Trophoblast cell (in vitro differentiated cells and primary cell): ENCODE results near the gene MS4A6E.

ENCODE experiments used
- DNase-seq, 2 donors: peaks; one replicate each; pipeline ENCODE4 v3.0.0-alpha.2; 2016
- H2AFZ ChIP-seq: 2 replicates; pipeline ENCODE4 v1.6.1; 2013; ENCODE audit warnings: low read length, moderate library complexity, mild to moderate bottlenecking; ENCODE audit not compliant: insufficient read depth, poor library complexity
- H2AK5ac ChIP-seq: 2 replicates; pipeline ENCODE4 v1.6.1; 2013; ENCODE audit warnings: mild to moderate bottlenecking, low read length
- H2BK120ac ChIP-seq: 2 replicates; pipeline ENCODE4 v1.6.1; 2013; ENCODE audit warnings: low read length, mild to moderate bottlenecking, moderate library complexity; ENCODE audit not compliant: insufficient read depth, poor library complexity
- H2BK12ac ChIP-seq: 2 replicates; pipeline ENCODE4 v1.6.1; 2013; ENCODE audit warnings: mild to moderate bottlenecking, low read length, moderate library complexity
- H2BK5ac ChIP-seq: 2 replicates; pipeline ENCODE4 v1.6.1; 2013; ENCODE audit warnings: low read length, low read depth, moderate library complexity, mild to moderate bottlenecking; ENCODE audit not compliant: poor library complexity
- H3K14ac ChIP-seq: 2 replicates; pipeline ENCODE4 v1.6.1; 2013; ENCODE audit warnings: mild to moderate bottlenecking, low read length
- H3K18ac ChIP-seq: 2 replicates; pipeline ENCODE4 v1.6.1; 2013; ENCODE audit warnings: mild to moderate bottlenecking, low read length
- H3K23ac ChIP-seq: 2 replicates; pipeline ENCODE4 v1.6.1; 2013; ENCODE audit warnings: low read length
- H3K27ac ChIP-seq: 2 replicates; pipeline ENCODE4 v1.5.1; 2013; ENCODE audit warnings: low read depth, mild to moderate bottlenecking, inconsistent platforms, low read length, moderate library complexity
- H3K27me3 ChIP-seq: 2 replicates; pipeline ENCODE4 v1.6.1; 2013; ENCODE audit warnings: inconsistent platforms, mild to moderate bottlenecking, low read length, moderate library complexity; ENCODE audit not compliant: insufficient read depth
- H3K36me3 ChIP-seq, 2 experiments: 1 replicate in 1 of 2; 2 replicates in 1 of 2; pipeline ENCODE4 v1.6.1; 2013; ENCODE audit warnings: low read length in 2 of 2, mild to moderate bottlenecking in 2 of 2, moderate library complexity in 1 of 2; ENCODE audit not compliant: insufficient read depth in 2 of 2, control insufficient read depth in 1 of 2
- H3K4ac ChIP-seq: 2 replicates; pipeline ENCODE4 v1.6.1; 2013; ENCODE audit warnings: low read depth, mild to moderate bottlenecking, low read length, moderate library complexity
- H3K4me1 ChIP-seq, 2 experiments: 1 replicate in 1 of 2; 2 replicates in 1 of 2; pipeline ENCODE4 v1.6.1; 2013; ENCODE audit warnings: low read length in 2 of 2, mild to moderate bottlenecking in 2 of 2, moderate library complexity in 1 of 2; ENCODE audit not compliant: insufficient read depth in 2 of 2, control insufficient read depth in 1 of 2
- H3K4me2 ChIP-seq: 2 replicates; pipeline ENCODE4 v1.6.1; 2013; ENCODE audit warnings: inconsistent platforms, mild to moderate bottlenecking, low read length, moderate library complexity
- H3K4me3 ChIP-seq: 2 replicates; pipeline ENCODE4 v1.5.1; 2013; ENCODE audit warnings: mild to moderate bottlenecking, low read depth, low read length, inconsistent platforms
- H3K79me1 ChIP-seq: one replicate; pipeline ENCODE4 v1.6.1; 2013; ENCODE audit warnings: low read length
- H3K79me2 ChIP-seq: 2 replicates; pipeline ENCODE4 v1.6.1; 2013; ENCODE audit warnings: low read length, mild to moderate bottlenecking; ENCODE audit not compliant: control insufficient read depth, insufficient read depth, poor library complexity
- H3K9ac ChIP-seq: 2 replicates; pipeline ENCODE4 v1.6.1; 2013; ENCODE audit warnings: mild to moderate bottlenecking, low read length
- H3K9me3 ChIP-seq: 2 replicates; pipeline ENCODE4 v1.6.1; 2013; ENCODE audit warnings: low read depth, mild to moderate bottlenecking, control low read depth, inconsistent platforms, low read length; ENCODE audit not compliant: insufficient read depth
- H4K12ac ChIP-seq: 2 replicates; pipeline ENCODE4 v1.6.1; 2013; ENCODE audit warnings: low read depth, mild to moderate bottlenecking, low read length, moderate library complexity
- H4K8ac ChIP-seq: 2 replicates; pipeline ENCODE4 v1.6.1; 2013; ENCODE audit warnings: low read depth, mild to moderate bottlenecking, low read length, moderate library complexity
- H4K91ac ChIP-seq: one replicate; pipeline ENCODE4 v1.6.1; 2013; ENCODE audit warnings: low read depth, mild to moderate bottlenecking, low read length, moderate library complexity
- WGBS: extraction: QIAGEN DNeasy Blood & Tissue Kit; methylation state at CpG from one replicate; pipeline ENCODE4 v1.1.7; 2013; ENCODE audit warnings: missing lambda C conversion rate; ENCODE audit not compliant: insufficient read length, insufficient coverage; ENCODE audit errors: extremely low coverage; 5-methylcytosine and 5-hydroxymethylcytosine counted together

Gene MS4A6E

DNA sequence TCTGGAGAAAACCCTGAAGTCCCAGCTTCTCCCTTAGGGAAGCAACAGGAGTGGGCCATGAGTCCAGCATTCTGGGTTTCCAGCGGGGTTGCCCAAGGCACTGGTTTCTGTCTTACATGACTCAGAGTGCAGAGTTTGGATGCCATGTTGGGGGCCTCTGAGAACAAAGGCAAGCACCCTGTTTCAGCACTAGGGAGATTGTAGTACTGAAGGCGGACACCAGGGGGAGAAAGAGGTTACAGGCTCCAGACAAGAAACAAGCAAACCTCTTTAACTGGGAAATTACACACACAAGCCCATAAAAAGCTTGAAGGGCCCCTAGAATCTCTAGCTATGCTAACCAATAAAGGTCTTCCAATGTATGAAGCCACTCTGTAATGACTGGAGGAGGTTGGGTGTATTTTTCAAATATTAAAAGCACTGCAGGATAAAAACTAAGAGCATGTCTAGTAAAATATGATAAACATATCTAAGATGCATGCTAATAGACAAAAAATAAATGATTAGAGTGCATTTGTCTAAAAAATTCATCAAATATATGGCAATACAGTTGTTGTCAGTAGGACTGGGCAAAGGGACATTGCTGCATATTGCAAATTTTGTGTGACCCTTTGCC lies 7.1 kb downstream of the MS4A6E start:
- Histone ChIP-seq H3K27ac (no peak overlapping the region), H3K36me3 (no peaks in the 10 kb centered on the region), H2AK5ac (no peak overlapping the region), H3K79me2 (no peaks in the 10 kb centered on the region), H3K4me2 (no peak overlapping the region), H3K4ac (no peak overlapping the region), H3K4me1 (no peaks in the 10 kb centered on the region), H3K18ac (no peak overlapping the region), H3K14ac (no peak overlapping the region), H4K12ac (no peak overlapping the region), H3K9ac (no peak overlapping the region), H4K91ac (peak overlapping the region; percentile 35), H3K9me3 (no peaks in the 10 kb centered on the region), H2BK120ac (peak overlapping the region; percentile 47), H3K23ac (no peak overlapping the region), H3K27me3 (no peaks in the 10 kb centered on the region), H2AFZ (peak overlapping the region; percentile 3), H4K8ac (peak overlapping the region; percentile 22), H2BK5ac (no peak overlapping the region), H2BK12ac (no peak overlapping the region), H3K79me1 (peaks cover 4% of the 10 kb centered on the region), H3K4me3 (no peak overlapping the region)
- WGBS = no CpG with 5 or more reads among the region's 2 CpGs
- DNase-seq = peak; percentile 49 to 73

DNA sequence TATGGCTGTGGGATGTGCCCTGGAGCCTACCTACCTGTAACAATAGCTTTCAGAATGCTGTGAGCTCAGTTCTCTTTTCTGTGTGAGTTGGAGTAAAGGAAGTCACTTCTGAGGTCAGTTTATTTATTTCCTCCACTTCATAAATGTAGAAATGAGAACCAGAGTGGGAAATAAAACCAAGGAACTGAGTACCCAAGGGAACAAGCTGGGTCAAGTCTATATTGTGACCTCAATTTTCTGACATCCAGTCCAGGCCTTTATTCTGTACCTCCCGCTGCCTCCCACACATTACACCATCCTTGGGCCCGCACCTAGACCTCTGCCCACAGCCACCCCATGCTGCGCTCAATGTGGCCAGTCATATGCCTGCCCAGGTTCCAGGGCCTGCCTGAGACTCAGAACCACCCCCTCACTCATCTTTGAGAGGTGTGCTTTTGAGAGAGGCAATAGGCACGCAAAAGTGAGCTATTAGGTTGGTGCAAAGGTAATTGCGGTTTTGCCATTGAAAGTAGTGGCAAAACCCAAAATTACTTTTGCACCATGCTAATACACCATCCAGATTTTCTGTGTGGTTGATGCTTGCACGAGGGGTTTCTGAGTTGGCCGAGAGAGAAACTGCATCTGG lies 9.8 kb downstream of the MS4A6E start:
- Histone ChIP-seq H2BK120ac (no peak overlapping the region), H3K27me3 (no peaks in the 10 kb centered on the region), H3K79me1 (peaks cover 2% of the 10 kb centered on the region), H3K9me3 (no peaks in the 10 kb centered on the region), H4K91ac (no peak overlapping the region), H3K9ac (no peak overlapping the region), H3K14ac (no peak overlapping the region), H2AFZ (no peak overlapping the region), H3K4me2 (no peak overlapping the region), H3K18ac (no peak overlapping the region), H3K23ac (no peak overlapping the region), H3K4me3 (no peak overlapping the region), H2AK5ac (no peak overlapping the region), H2BK12ac (no peak overlapping the region), H3K36me3 (no peaks in the 10 kb centered on the region), H3K27ac (no peak overlapping the region), H2BK5ac (no peak overlapping the region), H3K79me2 (no peaks in the 10 kb centered on the region), H3K4me1 (no peaks in the 10 kb centered on the region), H4K12ac (no peak overlapping the region), H4K8ac (no peak overlapping the region), H3K4ac (no peak overlapping the region)
- no peak for DNase-seq
- no CpG with 5 or more reads among the region's 7 CpGs for WGBS

DNA sequence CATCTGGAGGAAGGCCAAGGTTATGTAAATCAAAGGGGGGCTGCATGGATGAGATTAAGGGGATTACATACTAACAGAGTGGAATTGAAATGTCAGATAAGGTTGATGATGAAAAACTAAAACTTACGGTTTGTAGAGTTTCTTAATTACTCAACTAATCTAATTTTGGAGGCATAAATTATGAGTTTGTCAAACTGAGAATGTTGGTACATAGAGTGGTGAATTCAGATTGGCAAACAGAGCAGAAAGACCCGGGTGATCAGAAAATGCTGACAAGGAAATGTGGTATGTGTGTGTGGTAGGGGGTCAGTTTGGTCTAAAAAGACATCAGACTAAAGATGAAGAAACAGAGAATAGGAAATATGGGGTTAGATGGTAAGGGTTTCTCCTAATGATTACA lies 11.0 kb downstream of the MS4A6E start:
- Histone ChIP-seq H3K9me3 (no peaks in the 10 kb centered on the region), H3K4ac (no peak overlapping the region)
- no CpG with 5 or more reads among the region's 2 CpGs for WGBS

DNA sequence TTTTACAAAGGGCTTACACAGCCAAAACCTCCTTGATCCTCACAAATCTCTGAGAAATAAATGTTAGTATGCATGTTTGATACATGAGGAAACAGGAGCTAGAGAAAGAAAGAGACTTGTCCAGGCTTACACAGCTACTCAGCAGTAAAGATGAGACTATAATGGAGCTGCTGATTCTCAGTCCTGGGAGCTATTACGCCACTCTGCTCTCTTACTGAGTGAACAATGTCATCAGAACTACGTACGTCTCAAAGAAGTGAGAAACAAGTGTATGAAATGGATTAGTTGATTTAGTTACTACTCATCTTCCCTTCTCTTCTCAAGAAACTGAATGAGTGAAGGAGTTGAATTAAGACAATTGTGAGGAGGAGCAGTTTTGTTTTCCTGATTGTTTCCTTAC lies 12.3 kb downstream of the MS4A6E start:
- Histone ChIP-seq H3K36me3 (no peaks in the 10 kb centered on the region), H3K79me2 (no peaks in the 10 kb centered on the region), H4K12ac (no peak overlapping the region), H3K14ac (no peak overlapping the region), H2AFZ (no peak overlapping the region), H2AK5ac (no peak overlapping the region), H3K9me3 (no peaks in the 10 kb centered on the region), H3K18ac (no peak overlapping the region), H2BK120ac (no peak overlapping the region), H4K8ac (no peak overlapping the region), H3K4me3 (no peak overlapping the region), H3K23ac (no peak overlapping the region), H3K27ac (no peak overlapping the region), H3K79me1 (no peaks in the 10 kb centered on the region), H4K91ac (no peak overlapping the region), H2BK12ac (no peak overlapping the region), H2BK5ac (no peak overlapping the region), H3K9ac (no peak overlapping the region), H3K4ac (no peak overlapping the region), H3K4me2 (no peak overlapping the region), H3K27me3 (no peaks in the 10 kb centered on the region), H3K4me1 (no peaks in the 10 kb centered on the region)
- DNase-seq = no peak
- no CpG with 5 or more reads among the region's 3 CpGs for WGBS

More for the DNA sequence above, 11.0 kb downstream of the MS4A6E start:
- H2BK12ac ChIP-seq = no peak overlapping the region
- no peak overlapping the region for H2BK5ac ChIP-seq
- H3K27ac ChIP-seq = no peak overlapping the region
- H2AFZ ChIP-seq = no peak overlapping the region
- H4K8ac ChIP-seq = no peak overlapping the region
- H3K4me1 ChIP-seq = no peaks in the 10 kb centered on the region
- no peak overlapping the region for H3K4me3 ChIP-seq
- H3K18ac ChIP-seq = no peak overlapping the region
- H4K12ac ChIP-seq = no peak overlapping the region
- no peak overlapping the region for H2BK120ac ChIP-seq
- H3K79me2 ChIP-seq = no peaks in the 10 kb centered on the region
- no peak overlapping the region for H3K4me2 ChIP-seq
- DNase-seq = no peak
- H3K79me1 ChIP-seq = peaks cover 2% of the 10 kb centered on the region
- no peak overlapping the region for H2AK5ac ChIP-seq
- no peak overlapping the region for H4K91ac ChIP-seq
- no peaks in the 10 kb centered on the region for H3K27me3 ChIP-seq
- no peak overlapping the region for H3K9ac ChIP-seq
- no peak overlapping the region for H3K14ac ChIP-seq
- H3K23ac ChIP-seq = no peak overlapping the region
- H3K36me3 ChIP-seq = no peaks in the 10 kb centered on the region
